HCT116 (cell line): ENCODE results near the gene MFN2. TPM values are rescaled to one million over a fixed set of nuclear protein-coding genes. Genes with fewer than 3 reads are reported as not detected.

Experiments
- ATAC-seq: fragments of 200-7000 bp; cut with Tn5 transposase; 2 replicates; pipeline ENCODE4 v1.9.1; 2020; ENCODE audit warnings: mild to moderate bottlenecking, moderate library complexity
- BruUV-seq: library from RNA; stranded (reverse); fragments of 400-500 nt; replicated peaks from 2 replicates; lab custom pipeline; 2021; lab: Mats Ljungman, UMichigan
- CTCF ChIA-PET: fragments of 300-600 bp; sonication (Branson Sonifier 250); formaldehyde crosslinking; loops from one replicate; lab custom pipeline; 2021; ENCODE audit warnings: antibody characterized with exemption; lab: Charles Lee
- POLR2A ChIA-PET: fragments of 300-600, 350-600 bp; sonication (Branson Sonifier 250); formaldehyde crosslinking; loops from one replicate; lab custom pipeline; 2021; ENCODE audit warnings: antibody characterized with exemption; lab: Charles Lee
- RAD21 ChIA-PET, 2 experiments: fragments of 300-600 bp; sonication (Branson Sonifier 250); formaldehyde crosslinking; loops; one replicate each; lab custom pipeline; 2023; ENCODE audit warnings: low total read pairs in 2 of 2; ENCODE audit not compliant: uncharacterized antibody in 2 of 2, unreplicated experiment in 2 of 2, low non-redundant PET in 1 of 2; lab: Charles Lee
- DNase-seq: peaks from one replicate; pipeline ENCODE4 v3.0.0-alpha.2; 2010; ENCODE audit warnings: low read depth, low spot score
- H2AFZ ChIP-seq: fragments of 200-600 bp; shearing (Covaris generic), sonication (generic); 2 replicates; pipeline ENCODE4 v1.6.1; 2017; ENCODE audit warnings: low read depth, mixed run types, mixed read lengths, antibody characterized with exemption, low read length; ENCODE audit not compliant: poor library complexity, severe bottlenecking
- H3K27ac ChIP-seq: 2 replicates; pipeline ENCODE4 v1.5.1; 2012; ENCODE audit warnings: low read depth, low read length
- H3K27me3 ChIP-seq: fragments of 200-600 bp; sonication (generic); 2 replicates; pipeline ENCODE4 v1.6.1; 2016; ENCODE audit warnings: mixed run types, low read length, mixed read lengths; ENCODE audit not compliant: insufficient read depth
- H3K36me3 ChIP-seq, 2 experiments: fragments of 200-500 bp in 1 of 2; fragments of 200-600 bp in 1 of 2; sonication (Bioruptor generic) in 1 of 2; sonication (generic) in 1 of 2; 2 replicates each; pipeline versions ENCODE4 v1.5.1 to v1.6.1; 2014 to 2016; ENCODE audit warnings: low read length in 2 of 2, inconsistent platforms in 1 of 2, mixed read lengths in 1 of 2, mixed run types in 1 of 2; ENCODE audit not compliant: insufficient read depth in 2 of 2, control insufficient read depth in 1 of 2
- H3K4me1 ChIP-seq, 2 experiments: fragments of 200-600 bp in 1 of 2; sonication (generic) in 1 of 2; 2 replicates each; pipeline versions ENCODE4 v1.5.1 to v1.6.1; 2012 to 2017; ENCODE audit warnings: low read length in 2 of 2, inconsistent platforms in 1 of 2, mild to moderate bottlenecking in 1 of 2, mixed read lengths in 1 of 2, mixed run types in 1 of 2, moderate library complexity in 1 of 2; ENCODE audit not compliant: insufficient read depth in 2 of 2, control insufficient read depth in 1 of 2
- H3K4me2 ChIP-seq: fragments of 200-600 bp; sonication (generic); 2 replicates; pipeline ENCODE4 v1.6.1; 2017; ENCODE audit warnings: mixed run types, low read length, mixed read lengths
- H3K4me3 ChIP-seq, 2 experiments: fragments of 200-600 bp in 1 of 2; sonication (generic) in 1 of 2; replicated peaks in 1 of 2; 2 replicates each; pipeline ENCODE4 v1.5.1; 2011 to 2016; ENCODE audit warnings: low read length in 2 of 2, control low read depth in 1 of 2, low read depth in 1 of 2, mild to moderate bottlenecking in 1 of 2, mixed read lengths in 1 of 2, mixed run types in 1 of 2
- H3K79me2 ChIP-seq: fragments of 200-600 bp; sonication (generic); 2 replicates; pipeline ENCODE4 v1.6.1; 2017; ENCODE audit warnings: mild to moderate bottlenecking, mixed run types, low read length, moderate library complexity, mixed read lengths; ENCODE audit not compliant: insufficient read depth
- H3K9ac ChIP-seq: fragments of 200-600 bp; sonication (generic); 2 replicates; pipeline ENCODE4 v1.6.1; 2016; ENCODE audit warnings: low read length, mixed read lengths
- H3K9me2 ChIP-seq: fragments of 200-600 bp; sonication (generic), shearing (Covaris generic); 2 replicates; pipeline ENCODE4 v1.6.1; 2017; ENCODE audit warnings: mixed run types, mild to moderate bottlenecking, moderate library complexity; ENCODE audit not compliant: insufficient read depth
- H3K9me3 ChIP-seq, 2 experiments: fragments of 200-500 bp in 1 of 2; fragments of 200-600 bp in 1 of 2; sonication (Bioruptor generic) in 1 of 2; sonication (generic) in 1 of 2; 2 replicates each; pipeline ENCODE4 v1.6.1; 2014 to 2017; ENCODE audit warnings: low read length in 2 of 2, mixed read lengths in 2 of 2, inconsistent platforms in 1 of 2, low read depth in 1 of 2, mild to moderate bottlenecking in 1 of 2, mixed run types in 1 of 2, moderate library complexity in 1 of 2; ENCODE audit not compliant: control insufficient read depth in 1 of 2, insufficient read depth in 1 of 2
- H4K20me1 ChIP-seq: fragments of 200-600 bp; sonication (generic), shearing (Covaris generic); 2 replicates; pipeline ENCODE4 v1.6.1; 2017; ENCODE audit warnings: mixed run types, mild to moderate bottlenecking, moderate library complexity; ENCODE audit not compliant: insufficient read depth
- CBX3 ChIP-seq: IDR thresholded peaks from 2 replicates; pipeline ENCODE4 v1.6.1; 2012; ENCODE audit warnings: low read depth
- CEBPB ChIP-seq: IDR thresholded peaks from 2 replicates; pipeline ENCODE4 v1.6.1; 2012; ENCODE audit warnings: low read depth
- EGR1 ChIP-seq: IDR thresholded peaks from 2 replicates; pipeline ENCODE4 v1.6.1; 2012; ENCODE audit warnings: low read depth
- EZH2phosphoT487 ChIP-seq: fragments of 200-600 bp; IDR thresholded peaks from 2 replicates; pipeline ENCODE4 v1.6.1; 2018; ENCODE audit warnings: antibody characterized with exemption, borderline replicate concordance
- POLR2A ChIP-seq: IDR thresholded peaks from 2 replicates; pipeline ENCODE4 v1.7.0; 2011; ENCODE audit warnings: borderline replicate concordance; ENCODE audit not compliant: insufficient read depth, insufficient read length; ENCODE audit errors: extremely low read depth
- POLR2AphosphoS5 ChIP-seq: IDR thresholded peaks from 2 replicates; pipeline ENCODE4 v1.6.1; 2011; ENCODE audit warnings: mild to moderate bottlenecking, low read depth, low read length, moderate library complexity
- RAD21 ChIP-seq: IDR thresholded peaks from 2 replicates; pipeline ENCODE4 v1.6.1; 2012; ENCODE audit warnings: low read depth, mild to moderate bottlenecking
- REST ChIP-seq: IDR thresholded peaks from 2 replicates; pipeline ENCODE4 v1.6.1; 2012; ENCODE audit warnings: low read depth
- SIN3A ChIP-seq: IDR thresholded peaks from 2 replicates; pipeline ENCODE4 v1.6.1; 2012; ENCODE audit warnings: low read depth
- TCF7L2 ChIP-seq: IDR thresholded peaks from 2 replicates; pipeline ENCODE4 v1.7.0; 2011; ENCODE audit warnings: borderline replicate concordance, inconsistent platforms; ENCODE audit not compliant: insufficient read depth, insufficient read length; ENCODE audit errors: extremely low read depth
- intact Hi-C: fragments of 100-400 bp; cut with micrococcal nuclease; formaldehyde crosslinking; loops from 2 replicates; pipeline ENCODE4 v1.10.0; 2022
- total RNA-seq: library from RNA; stranded (reverse); gene quantifications from one replicate; pipeline ENCODE4 v1.2.1, GENCODE V29; 2021; ENCODE audit not compliant: unreplicated experiment
- TF ChIP-seq, protein P1 (sequence below): IDR thresholded peaks from 2 replicates; pipeline ENCODE4 v1.6.1; 2011; ENCODE audit warnings: mild to moderate bottlenecking, low read length, moderate library complexity; ENCODE audit not compliant: insufficient replicate concordance; ENCODE audit errors: extremely low read depth

MFN2 gene
- total RNA-seq, 1 experiment from 2014 or later = 83.0 TPM

GRCh38 chr1:11957897-11958296, 22.3 kb upstream of the MFN2 start:
- Histone ChIP-seq H3K4me1 (no peaks in the 10 kb centered on the region), H3K9me2 (no peaks in the 10 kb centered on the region), H3K9ac (no peak overlapping the region), H3K4me2 (no peak overlapping the region), H4K20me1 (no peaks in the 10 kb centered on the region), H3K27ac (no peak overlapping the region), H3K36me3 (peaks cover 44% of the 10 kb centered on the region in 2 experiments), H3K4me3 (no peak overlapping the region), H3K79me2 (no peaks in the 10 kb centered on the region), H3K27me3 (no peaks in the 10 kb centered on the region)
- POLR2A ChIA-PET = no interaction called here
- CTCF ChIA-PET = no interaction called here
- BruUV-seq = no TSS peak
- RAD21 ChIA-PET = no interaction called here
- ATAC-seq = no peak
- intact Hi-C loops = no loop called here
- no peak for DNase-seq
- TF ChIP-seq SIN3A = no peak
- no peak for TF ChIP-seq CBX3
- no peak for TF ChIP-seq CEBPB
- no peak for TF ChIP-seq EZH2phosphoT487
- no peak for TF ChIP-seq POLR2A
- no peak for TF ChIP-seq RAD21
- no peak for TF ChIP-seq EGR1
- TF ChIP-seq, protein P1, sequence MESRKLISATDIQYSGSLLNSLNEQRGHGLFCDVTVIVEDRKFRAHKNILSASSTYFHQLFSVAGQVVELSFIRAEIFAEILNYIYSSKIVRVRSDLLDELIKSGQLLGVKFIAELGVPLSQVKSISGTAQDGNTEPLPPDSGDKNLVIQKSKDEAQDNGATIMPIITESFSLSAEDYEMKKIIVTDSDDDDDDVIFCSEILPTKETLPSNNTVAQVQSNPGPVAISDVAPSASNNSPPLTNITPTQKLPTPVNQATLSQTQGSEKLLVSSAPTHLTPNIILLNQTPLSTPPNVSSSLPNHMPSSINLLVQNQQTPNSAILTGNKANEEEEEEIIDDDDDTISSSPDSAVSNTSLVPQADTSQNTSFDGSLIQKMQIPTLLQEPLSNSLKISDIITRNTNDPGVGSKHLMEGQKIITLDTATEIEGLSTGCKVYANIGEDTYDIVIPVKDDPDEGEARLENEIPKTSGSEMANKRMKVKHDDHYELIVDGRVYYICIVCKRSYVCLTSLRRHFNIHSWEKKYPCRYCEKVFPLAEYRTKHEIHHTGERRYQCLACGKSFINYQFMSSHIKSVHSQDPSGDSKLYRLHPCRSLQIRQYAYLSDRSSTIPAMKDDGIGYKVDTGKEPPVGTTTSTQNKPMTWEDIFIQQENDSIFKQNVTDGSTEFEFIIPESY = no peak
- no peak for TF ChIP-seq REST
- no peak for TF ChIP-seq POLR2AphosphoS5
- no peak for TF ChIP-seq TCF7L2
- TF ChIP-seq, all 23 proteins: peak for 0
- no peaks in the 10 kb centered on the region for H3K9me3 ChIP-seq
- H2AFZ ChIP-seq = no peak overlapping the region
